NCI-H69 (cell line): ENCODE results near the gene SVOP.
A peak's percentile ranks its signal among the peaks of the same experiment; 100 is the strongest.

Experiments
- DNase-seq: peaks from one replicate; lab custom pipeline; 2025; lab: John Stamatoyannopoulos, UW

Gene SVOP

DNA sequence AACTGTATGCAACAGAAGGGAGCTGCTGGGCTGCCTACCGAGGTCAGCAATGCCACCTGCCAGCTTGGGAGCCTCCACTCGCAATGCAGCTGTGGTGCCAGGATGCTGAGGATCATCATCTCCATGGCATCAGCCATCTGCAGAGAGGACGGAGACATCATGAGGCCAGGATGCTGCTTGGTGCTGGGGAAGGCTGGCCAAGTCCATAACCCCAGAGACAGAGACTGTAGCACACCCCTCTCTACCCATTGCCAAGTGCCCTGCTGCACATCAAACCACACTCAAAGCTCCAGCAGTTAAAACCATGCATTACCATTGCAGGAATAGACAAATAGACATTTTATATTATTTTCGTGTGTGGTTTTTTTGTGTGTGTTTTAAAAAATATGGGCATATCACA lies 43.5 kb downstream of the SVOP start:
- no peak for DNase-seq

DNA sequence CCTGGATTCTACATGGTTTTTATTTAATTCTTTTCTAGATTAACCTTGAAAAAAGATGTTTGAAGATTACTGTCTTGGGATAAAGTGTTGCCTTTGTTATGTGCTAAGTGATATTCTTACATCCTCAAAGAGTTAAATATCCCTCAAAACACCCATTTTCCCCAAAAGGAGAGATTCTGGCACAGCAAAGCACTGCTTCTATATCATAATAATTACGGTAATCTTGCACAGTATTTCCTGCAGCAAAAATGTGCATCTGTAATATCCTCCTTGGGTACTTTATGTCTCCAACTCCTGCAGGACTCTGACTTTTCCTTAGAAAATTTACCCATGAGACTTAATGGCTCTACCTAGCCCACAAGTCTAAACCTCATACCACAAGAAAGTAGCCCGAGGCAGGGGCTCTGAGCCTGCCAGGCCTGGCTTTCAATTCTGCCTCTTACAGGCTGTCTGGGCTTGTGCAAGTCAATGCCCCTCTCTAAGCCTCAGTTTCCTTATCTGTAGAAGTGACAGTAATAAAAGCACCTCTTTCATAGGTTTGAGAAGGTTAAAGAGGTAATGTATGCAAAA lies 45.8 kb downstream of the SVOP start:
- DNase-seq = no peak

GRCh38 chr12:108973629-108974152 lies 47.2 kb downstream of the SVOP start:
- no peak for DNase-seq

- DNase-seq = peak; percentile 94
Measured at GRCh38 chr12:108972358-108972757, 48.5 kb downstream of the SVOP start.

DNA sequence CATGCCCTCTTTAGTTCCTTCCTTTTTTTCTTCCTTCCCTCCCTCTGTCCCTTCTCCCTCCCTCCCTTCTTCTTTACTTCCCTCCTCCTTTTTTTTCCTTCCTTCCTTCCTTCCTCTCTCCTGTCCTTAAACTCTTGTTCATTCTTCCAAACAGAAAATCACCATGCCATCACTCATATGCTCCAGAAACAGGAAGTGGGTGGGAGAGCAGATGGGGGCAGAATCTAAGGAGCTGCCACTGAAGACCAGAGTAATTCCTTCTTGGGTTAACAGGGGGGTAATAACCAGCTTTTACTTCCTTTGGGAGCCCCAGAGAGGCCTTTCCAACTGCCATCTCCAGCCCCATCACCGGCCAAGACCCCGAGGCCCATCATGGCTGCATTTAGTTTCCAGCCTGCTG lies 51.2 kb downstream of the SVOP start:
- no peak for DNase-seq

DNA sequence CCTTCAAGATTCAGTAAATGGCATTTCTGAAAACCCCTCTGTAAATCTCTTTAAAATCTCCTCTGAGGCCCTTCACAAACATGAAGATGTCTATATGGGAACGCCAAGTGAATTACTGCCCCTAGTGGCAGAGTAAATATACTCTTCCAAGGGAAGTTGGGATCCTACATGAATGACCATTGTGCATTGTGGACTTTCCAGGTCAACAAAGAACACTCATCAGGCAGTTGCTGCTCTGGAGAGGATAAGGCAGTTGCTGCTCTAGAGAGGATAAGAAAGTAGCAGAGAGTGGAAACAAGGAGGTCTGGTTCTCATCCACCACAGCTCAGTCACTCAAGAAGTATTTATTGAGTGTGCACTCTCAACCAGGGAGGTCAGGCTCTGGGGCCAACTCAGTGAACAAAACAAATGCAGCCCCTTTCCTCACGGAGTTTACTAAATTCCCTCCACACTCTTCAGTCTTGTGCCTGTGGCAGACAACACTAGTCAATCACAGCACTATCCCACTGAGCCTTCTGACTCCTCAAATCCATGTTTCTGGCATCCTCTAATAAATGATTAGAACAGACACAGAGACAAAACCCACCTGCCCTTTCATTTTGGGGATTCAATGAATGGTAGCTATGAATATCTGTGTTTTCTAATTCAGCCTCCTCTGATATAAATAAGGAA lies 52.9 kb downstream of the SVOP start:
- DNase-seq = peak; percentile 62

DNA sequence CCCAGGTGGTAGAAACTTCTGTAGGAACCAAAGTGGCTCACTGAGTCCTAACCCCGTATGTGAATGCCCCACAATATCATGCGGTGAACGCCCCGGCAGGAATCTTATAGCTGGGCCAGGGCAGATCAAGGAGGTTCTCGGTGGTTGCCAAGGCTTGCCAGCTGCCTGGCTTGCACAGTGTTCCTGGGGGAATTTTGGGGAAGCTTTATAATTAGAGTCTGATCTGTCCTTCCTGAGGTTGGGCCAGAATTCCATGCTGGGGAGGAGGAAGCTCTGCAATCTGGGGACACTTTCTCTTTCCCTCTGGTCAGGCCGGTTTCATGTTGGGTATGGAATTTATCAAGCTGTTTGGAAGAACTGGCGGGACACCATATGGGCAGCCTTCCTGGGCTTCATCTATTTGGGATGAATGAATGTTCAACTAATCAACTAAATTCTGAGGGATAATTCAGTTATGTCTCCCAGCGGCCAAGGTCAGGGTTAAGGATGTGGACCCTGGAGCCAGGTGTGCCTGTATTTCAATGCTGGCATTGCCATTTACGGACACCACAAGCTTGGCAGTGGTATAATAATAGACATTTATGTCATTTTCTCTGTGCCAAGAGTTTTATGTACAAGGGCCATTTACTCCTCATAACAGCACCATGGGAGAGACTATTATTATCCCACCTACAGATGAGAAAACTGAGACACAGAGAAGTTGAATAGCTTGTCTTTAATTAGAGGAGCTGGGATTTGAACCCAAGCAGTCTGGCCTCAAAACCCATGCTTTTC lies 54.3 kb downstream of the SVOP start:
- DNase-seq = peak; percentile 66

- no peak for DNase-seq
Measured at GRCh38 chr12:108965886-108966285, 55.0 kb downstream of the SVOP start.

DNA sequence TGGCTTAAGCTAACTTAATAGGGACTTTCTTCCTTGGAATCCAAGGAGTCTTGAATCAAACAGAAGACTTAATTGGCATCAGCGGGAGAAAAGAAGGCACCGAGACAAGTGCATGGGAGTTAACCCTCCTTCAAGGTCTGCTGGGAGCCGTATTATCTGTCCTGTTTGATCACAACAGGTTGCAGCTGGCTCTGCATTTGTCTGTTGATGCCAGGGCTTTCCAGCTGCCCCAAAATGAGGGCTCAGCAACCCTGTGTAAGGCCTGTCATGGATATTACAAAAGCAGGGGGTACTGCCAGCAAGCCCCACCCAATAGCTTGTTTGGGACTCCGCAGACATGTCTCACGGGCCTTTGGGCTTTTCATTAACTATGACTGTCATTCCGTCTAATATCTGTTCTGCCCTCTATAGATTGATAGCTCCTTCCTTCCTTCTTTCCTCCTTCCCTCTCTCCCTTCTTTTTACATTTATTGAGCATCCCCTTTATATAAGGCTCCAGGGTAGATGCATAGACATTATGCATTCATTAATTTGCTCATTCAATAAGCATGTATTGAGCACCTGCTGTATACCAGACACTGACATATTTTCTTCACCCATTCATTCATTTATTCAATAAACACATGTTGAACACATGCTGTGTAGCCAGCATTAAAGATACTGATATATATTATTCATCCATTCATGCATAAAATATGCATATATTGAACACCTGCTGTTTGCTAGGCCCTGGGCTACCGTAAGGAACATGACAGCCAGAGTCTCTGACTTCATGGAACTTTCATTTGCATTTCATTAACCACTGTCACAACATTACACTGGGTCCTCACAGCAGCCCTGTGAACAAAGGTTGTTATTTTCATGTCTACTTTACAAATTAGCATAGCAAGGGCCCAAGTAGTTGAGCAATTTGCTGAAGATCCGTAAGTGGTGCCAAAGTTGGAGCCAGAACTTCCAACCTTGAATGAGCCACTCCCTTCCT lies 56.2 kb downstream of the SVOP start:
- DNase-seq = peak; percentile 10

DNA sequence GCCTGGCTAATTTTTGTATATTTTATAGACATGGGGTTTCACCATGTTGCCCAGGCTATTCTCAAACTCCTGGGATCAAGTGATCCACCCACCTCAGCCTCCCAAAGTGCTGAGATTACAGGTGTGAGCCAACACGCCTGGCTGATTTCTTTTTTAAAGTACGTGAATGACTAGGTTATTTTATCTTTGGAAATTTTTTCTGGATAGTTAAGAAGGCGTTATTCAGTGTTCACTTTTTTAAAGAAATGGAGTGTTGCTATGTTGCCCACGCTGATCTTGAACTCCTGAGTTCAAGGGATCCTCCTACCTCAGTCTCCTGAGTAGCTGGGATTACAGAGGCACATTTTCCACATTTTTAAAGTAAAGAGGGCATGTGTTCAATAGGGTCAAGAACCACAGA lies 58.6 kb downstream of the SVOP start:
- DNase-seq = no peak

DNA sequence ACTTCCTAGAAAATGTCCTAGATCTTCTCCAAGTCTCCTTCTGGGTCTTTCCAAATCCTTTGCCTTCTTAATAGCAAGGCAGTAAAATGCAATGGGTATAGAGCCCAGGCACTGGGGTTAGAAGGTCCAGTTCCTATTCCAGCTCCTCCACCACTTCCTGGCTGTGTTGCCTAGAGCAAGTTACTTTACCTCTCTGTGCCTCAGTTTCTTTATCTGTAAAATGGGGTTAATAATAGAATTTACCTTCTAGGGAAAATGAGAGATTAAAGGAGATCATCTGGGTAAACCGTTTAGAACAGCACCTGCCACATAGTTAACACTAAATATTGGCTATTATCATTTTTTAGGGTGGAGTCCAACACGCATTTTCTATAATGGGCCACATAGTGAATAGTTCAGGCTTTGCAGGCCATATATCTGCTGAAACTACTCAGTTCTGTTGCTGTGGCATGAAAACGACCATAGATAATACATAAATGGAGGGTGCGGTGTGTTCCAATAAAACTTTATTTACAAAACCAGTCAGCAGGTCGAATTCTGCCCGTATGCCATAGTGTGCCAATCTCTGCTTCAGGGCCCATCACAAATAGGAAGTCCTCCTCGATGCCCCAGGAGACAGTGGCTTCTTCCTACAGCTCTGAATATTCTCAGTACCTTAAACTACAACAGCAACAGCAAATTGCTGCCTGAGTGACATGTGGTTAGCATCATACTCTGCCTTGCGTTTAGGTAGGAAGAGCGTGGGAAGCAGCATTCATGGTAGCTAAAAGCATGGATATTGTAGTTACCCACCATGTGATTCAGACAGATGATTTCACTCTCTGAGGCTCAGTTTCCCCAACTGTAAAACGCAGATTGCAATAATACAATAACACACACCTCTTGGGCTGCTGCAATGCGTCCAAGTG lies 60.9 kb downstream of the SVOP start:
- DNase-seq = no peak

GRCh38 chr12:108955225-108955835 lies 65.5 kb downstream of the SVOP start:
- peak; percentile 84 for DNase-seq

- DNase-seq = peak; percentile 90
Measured at GRCh38 chr12:108950991-108951739, 69.7 kb downstream of the SVOP start.

DNA sequence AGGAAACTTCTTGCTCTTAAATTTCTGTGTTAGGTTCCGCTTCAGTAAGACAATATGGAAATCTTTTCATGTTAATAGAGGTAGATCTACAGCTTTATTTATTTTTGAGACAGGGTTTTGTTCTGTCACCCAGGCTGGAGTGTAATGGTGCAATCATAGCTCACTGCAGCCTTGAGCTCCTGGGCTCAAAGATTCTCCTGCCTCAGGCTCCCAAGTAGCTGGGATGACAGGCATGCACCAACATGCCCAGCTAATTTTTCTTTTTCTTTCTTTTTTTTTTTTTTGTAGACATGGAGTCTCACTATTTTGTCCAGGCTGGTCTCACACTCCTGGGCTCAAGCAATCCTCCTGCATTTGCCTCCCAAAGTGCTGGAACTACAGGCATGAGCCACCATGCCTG lies 70.9 kb downstream of the SVOP start:
- no peak for DNase-seq

GRCh38 chr12:108948367-108948766 lies 72.5 kb downstream of the SVOP start:
- no peak for DNase-seq

GRCh38 chr12:108947097-108947496 lies 73.8 kb downstream of the SVOP start:
- DNase-seq = no peak

DNA sequence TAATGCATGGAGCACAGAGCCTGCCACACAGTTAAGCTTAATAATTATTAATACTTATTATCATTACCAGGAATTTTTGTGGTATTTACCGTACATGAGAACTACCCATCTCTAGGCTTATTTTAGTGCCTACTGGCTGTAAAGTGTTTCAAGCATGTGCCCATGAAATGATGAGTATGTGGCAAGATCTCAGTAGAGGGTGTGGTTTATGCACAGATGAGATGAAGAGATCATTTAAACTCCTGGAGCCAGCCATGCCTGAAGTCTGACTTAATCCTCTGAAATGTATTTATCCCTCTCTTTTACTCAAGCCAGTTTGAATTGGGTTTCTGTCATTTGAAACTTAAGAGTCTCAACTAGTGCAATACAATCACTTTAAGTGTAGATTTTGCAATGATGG lies 80.7 kb downstream of the SVOP start:
- DNase-seq = no peak

- DNase-seq = peak; percentile 23
Measured at GRCh38 chr12:108939594-108939993, 81.3 kb downstream of the SVOP start.

- DNase-seq = no peak
Measured at GRCh38 chr12:108938247-108938924, 82.5 kb downstream of the SVOP start.
